Epithelial cell of proximal tubule (primary cell): ENCODE data around the gene DNAJC2. TPM values are rescaled to one million over a fixed set of nuclear protein-coding genes. Genes with fewer than 3 reads are reported as not detected.
A peak's percentile ranks its signal among the peaks of the same experiment; 100 is the strongest.
"Not testable (repeated sequence)": the region's sequence is repeated elsewhere in the genome, so short reads cannot be mapped to it uniquely, and the experiment has no call there.

Experiments
- DNase-seq: peaks from one replicate; pipeline ENCODE4 v3.0.0-alpha.2; 2011; ENCODE audit warnings: low read depth
- H3K4me3 ChIP-seq: 2 replicates; pipeline ENCODE4 v1.5.1; 2011; ENCODE audit warnings: low read depth, mild to moderate bottlenecking, low read length
- total RNA-seq: library from RNA; depleted of rRNA; stranded (reverse); fragments of >200 nt; gene quantifications from 2 replicates; pipeline ENCODE4 v1.2.3, GENCODE V29; 2015
- TF ChIP-seq, protein P1 (sequence below): conservative IDR thresholded peaks from 2 replicates; pipeline ENCODE4 v1.5.1; 2012; ENCODE audit warnings: low read depth, mild to moderate bottlenecking, low read length

DNAJC2 gene
- total RNA-seq, 1 donor from 2014 or later, result 20.9 TPM

DNA sequence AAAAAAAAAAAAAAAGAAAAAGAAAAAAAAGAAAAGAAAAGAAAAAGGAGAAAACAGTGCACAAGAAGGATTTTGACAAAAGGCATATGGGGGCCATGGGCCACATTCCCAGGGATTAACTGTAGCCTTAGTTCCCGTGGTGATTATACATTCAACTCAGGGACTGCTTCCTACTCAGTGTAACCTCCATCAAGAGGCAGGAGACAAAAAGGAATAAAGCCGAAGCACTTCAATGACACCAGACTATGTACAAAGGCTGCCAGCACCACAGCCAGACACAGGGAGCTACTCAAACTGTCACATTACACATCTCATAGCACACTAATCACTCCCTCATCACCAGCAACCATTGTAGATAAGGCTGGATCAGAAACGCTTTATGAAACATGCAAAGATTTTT is 52.4 kb downstream of the DNAJC2 start:
- TF ChIP-seq, protein P1, sequence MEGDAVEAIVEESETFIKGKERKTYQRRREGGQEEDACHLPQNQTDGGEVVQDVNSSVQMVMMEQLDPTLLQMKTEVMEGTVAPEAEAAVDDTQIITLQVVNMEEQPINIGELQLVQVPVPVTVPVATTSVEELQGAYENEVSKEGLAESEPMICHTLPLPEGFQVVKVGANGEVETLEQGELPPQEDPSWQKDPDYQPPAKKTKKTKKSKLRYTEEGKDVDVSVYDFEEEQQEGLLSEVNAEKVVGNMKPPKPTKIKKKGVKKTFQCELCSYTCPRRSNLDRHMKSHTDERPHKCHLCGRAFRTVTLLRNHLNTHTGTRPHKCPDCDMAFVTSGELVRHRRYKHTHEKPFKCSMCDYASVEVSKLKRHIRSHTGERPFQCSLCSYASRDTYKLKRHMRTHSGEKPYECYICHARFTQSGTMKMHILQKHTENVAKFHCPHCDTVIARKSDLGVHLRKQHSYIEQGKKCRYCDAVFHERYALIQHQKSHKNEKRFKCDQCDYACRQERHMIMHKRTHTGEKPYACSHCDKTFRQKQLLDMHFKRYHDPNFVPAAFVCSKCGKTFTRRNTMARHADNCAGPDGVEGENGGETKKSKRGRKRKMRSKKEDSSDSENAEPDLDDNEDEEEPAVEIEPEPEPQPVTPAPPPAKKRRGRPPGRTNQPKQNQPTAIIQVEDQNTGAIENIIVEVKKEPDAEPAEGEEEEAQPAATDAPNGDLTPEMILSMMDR, result no peak
- no peak overlapping the region for H3K4me3 ChIP-seq
- DNase-seq, result no peak

DNA sequence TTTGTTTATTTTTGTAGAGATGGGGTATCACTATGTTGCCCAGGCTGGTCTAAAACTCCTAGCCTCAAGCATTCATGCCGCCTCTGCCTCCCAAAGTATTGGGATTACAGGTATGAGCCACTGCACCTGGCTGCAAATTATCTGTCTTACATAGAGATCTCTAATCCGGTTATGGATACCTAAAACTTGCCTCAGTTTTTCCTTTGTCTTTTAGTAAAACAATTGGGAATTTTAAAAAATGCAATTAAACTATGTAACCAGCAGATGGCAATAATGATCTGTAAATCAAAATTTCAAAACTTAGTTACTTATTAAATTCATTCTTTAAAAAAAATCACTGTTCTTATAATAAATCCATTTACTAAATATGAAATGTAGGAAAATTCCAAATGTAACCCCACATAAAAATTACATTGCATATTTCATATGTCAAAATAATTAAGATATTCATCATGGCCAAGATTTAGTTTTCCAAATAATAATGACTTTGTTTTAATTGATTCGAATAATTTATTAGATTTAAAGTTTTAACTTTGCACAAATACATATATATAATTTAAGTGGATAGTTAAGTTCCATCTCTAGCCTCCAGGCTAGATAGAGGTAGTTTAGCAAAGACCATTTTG is 61.7 kb downstream of the DNAJC2 start:
- DNase-seq, H3K4me3 ChIP-seq: not testable (repeated sequence)

DNA sequence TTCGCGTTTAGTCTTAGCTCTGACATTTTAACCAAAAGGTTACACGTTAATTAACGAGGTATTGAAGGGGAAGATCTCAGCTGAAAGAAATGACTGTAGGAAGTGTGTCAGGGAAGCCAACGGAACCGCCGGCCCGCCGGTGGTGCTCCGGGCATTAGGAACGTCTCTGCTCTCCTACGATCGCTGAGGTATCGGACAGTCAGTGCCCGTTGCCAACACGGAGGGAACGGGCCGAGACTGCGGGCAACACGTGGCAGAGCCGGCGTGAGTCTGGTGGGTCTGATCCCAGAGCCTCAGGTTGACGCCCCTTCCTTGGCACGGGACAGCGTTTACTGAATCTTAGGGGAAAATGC is 63.8 kb downstream of the DNAJC2 start:
- H3K4me3 ChIP-seq, result peak overlapping the region; percentile 79

DNA sequence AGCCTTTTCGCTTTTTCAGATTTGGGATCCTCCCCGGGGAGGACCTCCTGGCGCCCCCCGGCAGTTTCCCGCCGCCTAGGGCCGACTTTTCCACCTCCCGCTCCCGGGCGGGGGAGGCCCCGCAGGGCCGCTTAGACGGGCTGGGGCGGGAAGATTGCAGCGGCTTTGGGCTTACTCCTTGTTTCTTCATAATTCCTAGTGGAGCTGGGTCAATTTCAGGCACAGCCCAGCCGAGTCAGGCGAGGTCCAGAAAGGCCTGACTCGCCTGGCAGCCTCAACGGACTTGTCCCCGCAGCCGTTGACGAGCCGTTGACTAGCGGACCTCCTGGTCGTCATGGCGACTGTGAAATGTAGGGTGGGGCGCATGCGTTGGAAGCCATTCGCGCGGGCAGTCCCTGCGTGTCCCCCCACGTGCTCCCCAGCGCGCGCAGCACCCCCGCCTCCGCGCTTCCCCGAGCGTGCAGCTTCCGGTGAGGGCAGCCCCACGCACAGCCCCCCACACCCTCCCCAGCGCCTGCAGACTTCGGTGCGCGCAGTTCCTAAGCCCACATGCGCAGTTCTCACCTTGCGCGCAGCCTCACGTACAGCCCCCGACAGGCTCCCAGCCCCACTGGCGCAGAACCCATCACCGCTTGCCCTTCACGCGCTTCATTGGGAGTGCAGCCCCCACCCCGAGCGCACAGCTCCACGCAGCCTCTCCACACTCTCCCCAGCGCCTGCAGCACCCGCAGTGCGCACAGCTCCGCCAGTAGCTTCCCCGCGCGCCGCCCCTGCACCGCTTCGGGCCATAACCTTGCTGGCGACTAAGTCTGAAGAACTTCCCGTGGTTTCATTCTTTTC is 64.4 kb downstream of the DNAJC2 start:
- peak overlapping the region; percentile 79 for H3K4me3 ChIP-seq
- DNase-seq, result not testable (repeated sequence)

More for the DNA sequence above, 63.8 kb downstream of the DNAJC2 start:
- not testable (repeated sequence) for DNase-seq

DNA sequence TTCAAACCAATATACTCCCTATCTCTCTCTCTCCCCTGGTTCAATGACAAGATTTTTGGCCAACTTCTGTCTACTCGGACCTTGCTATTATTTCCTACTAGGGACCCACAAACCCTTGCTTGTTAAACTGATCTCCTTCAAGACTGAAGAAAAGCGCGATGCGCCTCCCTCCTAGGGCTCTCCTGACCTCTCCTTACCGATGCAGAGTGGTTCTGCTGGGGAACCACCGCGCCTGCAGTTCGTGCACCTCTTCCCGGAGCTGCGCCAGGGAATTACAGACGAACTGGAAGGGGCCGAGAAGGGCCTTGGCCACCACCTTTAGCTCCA is 65.0 kb downstream of the DNAJC2 start:
- not testable (repeated sequence) for DNase-seq
- H3K4me3 ChIP-seq, result peak overlapping the region; percentile 79

DNA sequence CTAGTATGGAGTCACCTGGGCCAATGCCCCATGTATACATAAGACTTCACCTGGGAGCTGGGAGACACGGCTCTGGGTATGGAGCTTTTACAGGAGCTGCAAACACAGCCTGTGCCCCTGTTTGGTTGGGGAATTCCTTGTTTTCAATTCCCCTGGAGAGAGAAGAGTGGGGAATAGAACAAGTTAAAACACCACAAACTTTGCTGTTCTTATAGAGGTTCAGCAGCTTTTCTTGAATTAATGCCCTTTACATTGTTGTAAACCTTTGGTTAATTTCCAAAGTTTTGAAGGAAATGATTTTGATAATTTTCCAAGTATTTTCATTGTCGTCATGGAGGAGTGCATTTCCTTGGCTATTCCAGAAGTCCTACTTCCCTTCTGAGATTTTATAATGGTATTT is 66.4 kb downstream of the DNAJC2 start:
- H3K4me3 ChIP-seq, DNase-seq: not testable (repeated sequence)

DNA sequence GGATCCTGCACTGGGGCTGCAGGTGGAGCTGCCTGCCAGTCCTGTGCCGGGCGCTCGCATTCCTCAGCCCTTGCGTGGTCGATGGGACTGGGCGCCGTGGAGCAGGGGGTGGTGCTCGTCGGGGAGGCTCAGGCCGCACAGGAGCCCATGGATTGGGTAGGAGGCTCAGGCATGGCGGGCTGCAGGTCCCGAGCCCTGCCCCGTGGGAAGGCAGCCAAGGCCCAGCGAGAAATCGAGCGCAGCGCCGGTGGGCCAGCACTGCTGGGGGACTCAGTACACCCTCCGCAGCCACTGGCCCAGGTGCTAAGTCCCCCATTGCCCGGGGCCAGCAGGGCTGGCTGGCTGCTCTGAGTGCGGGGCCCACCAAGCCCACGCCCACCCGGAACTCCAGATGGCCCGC is 69.7 kb downstream of the DNAJC2 start:
- not testable (repeated sequence) for DNase-seq, H3K4me3 ChIP-seq

DNA sequence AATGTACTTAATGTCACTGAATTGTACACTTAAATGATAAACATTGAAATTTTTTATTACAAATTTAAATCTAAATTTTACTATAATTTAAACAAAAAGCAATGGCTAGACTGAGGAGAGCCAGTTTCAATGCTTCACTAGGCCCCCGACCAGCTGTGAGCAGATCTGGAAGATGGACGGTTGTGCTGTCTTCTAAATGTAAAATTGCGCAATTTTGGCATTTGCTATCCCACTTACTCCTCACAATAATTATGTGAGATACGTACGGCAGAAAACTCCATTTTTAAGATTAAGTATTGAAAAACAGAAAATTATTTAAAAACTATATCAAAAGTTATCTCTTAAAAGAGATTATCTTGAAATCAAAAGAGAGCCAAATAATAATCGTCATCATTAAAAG is 71.2 kb downstream of the DNAJC2 start:
- not testable (repeated sequence) for H3K4me3 ChIP-seq, DNase-seq

DNA sequence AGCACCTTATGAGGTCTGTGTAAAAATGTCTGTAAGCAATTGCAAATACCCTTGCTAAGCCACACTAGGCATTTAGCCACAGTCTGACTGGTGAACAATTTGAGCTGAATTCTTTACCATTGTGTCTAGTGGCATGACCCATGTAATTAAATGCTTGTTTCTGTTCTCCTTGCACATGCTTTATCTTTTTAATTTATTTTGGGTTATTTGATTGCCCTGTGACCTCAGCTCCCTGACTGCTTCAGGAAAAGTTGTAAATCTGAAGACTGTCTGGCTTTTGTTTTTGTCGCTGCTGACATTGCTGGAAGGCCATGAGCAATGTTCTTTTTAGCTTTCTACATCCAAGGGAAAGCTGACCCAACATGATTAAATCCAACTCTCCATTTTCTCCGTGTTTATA is 78.3 kb downstream of the DNAJC2 start:
- DNase-seq, H3K4me3 ChIP-seq: not testable (repeated sequence)

DNA sequence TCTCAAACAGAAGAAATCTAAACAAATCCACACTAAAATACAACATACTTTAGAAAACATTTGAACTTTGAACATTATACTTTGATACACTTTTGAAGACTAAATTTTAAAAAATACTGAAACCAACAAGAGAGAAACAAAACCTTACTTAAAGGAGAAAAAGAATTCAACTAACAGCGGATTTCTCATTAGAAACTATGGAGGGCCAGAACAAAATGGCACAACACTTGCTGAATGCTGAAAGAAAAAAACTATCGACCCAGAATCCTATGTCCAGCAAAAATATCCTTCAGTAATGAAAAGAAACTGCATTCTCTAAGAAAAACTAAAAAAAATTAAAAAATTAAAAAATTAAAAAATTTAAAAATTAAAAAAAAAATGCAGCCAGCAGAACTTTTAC is 80.5 kb downstream of the DNAJC2 start:
- not testable (repeated sequence) for H3K4me3 ChIP-seq, DNase-seq

Other genes starting within 250 kb of the DNAJC2 start
- gene NAPEPLD, start 195.7 kb downstream of the DNAJC2 start, total RNA-seq, result 4.6 and 5.8 TPM in 2 replicates
- gene PMPCB, start 47.3 kb downstream of the DNAJC2 start, total RNA-seq, result 55.2 and 59.9 TPM in 2 replicates
- 124 and 195 TPM in 2 replicates for gene PSMC2, start 2.9 kb upstream of the DNAJC2 start, total RNA-seq
- gene SLC26A5, start 101.4 kb upstream of the DNAJC2 start, total RNA-seq, result not detected in 2 replicates